HG03521 (cell line): Measurements from ENCODE around the gene FRMD4A.

Experiments
- ATAC-seq: cut with Tn5 transposase; IDR thresholded peaks from one replicate; pipeline ENCODE4 v1.9.1; 2021; ENCODE audit warnings: mild to moderate bottlenecking, moderate library complexity; ENCODE audit not compliant: unreplicated experiment

FRMD4A gene

GRCh38 chr10:14024329-14025202, 306.2 kb downstream of the FRMD4A start:
- no peak for ATAC-seq

- no peak for ATAC-seq
Measured at GRCh38 chr10:14023673-14024328, 306.9 kb downstream of the FRMD4A start.

GRCh38 chr10:14022954-14023672, 307.6 kb downstream of the FRMD4A start:
- ATAC-seq, result no peak

GRCh38 chr10:14022052-14022451, 308.7 kb downstream of the FRMD4A start:
- ATAC-seq, result no peak

GRCh38 chr10:14020037-14020664, 310.6 kb downstream of the FRMD4A start:
- no peak for ATAC-seq

- ATAC-seq, result no peak
Measured at GRCh38 chr10:14017467-14017866, 313.3 kb downstream of the FRMD4A start.

GRCh38 chr10:14016931-14017333, 313.8 kb downstream of the FRMD4A start:
- no peak for ATAC-seq

- ATAC-seq, result no peak
Measured at GRCh38 chr10:14016011-14016536, 314.6 kb downstream of the FRMD4A start.

- no peak for ATAC-seq
Measured at GRCh38 chr10:14014423-14014822, 316.3 kb downstream of the FRMD4A start.

GRCh38 chr10:14010769-14011574, 319.8 kb downstream of the FRMD4A start:
- no peak for ATAC-seq

- no peak for ATAC-seq
Measured at GRCh38 chr10:14010101-14010558, 320.6 kb downstream of the FRMD4A start.

GRCh38 chr10:14009371-14010100, 321.2 kb downstream of the FRMD4A start:
- no peak for ATAC-seq

- no peak for ATAC-seq
Measured at GRCh38 chr10:14008740-14009080, 322.0 kb downstream of the FRMD4A start.

- ATAC-seq, result no peak
Measured at GRCh38 chr10:14004536-14004935, 326.2 kb downstream of the FRMD4A start.

GRCh38 chr10:14003517-14004184, 327.1 kb downstream of the FRMD4A start:
- ATAC-seq, result no peak

GRCh38 chr10:14001298-14002040, 329.3 kb downstream of the FRMD4A start:
- no peak for ATAC-seq

- no peak for ATAC-seq
Measured at GRCh38 chr10:13998163-13998835, 332.4 kb downstream of the FRMD4A start.

- ATAC-seq, result no peak
Measured at GRCh38 chr10:13997650-13998049, 333.1 kb downstream of the FRMD4A start.
